ENCODE results near the gene MRPS18B.

Gene MRPS18B

GRCh38 chr6:30603961-30604360, 13.7 kb upstream of the MRPS18B start:
- DNase-seq (ENCODE audit: low read depth) = no peak

GRCh38 chr6:30610065-30610464, 7.6 kb upstream of the MRPS18B start:
- no peak for DNase-seq (ENCODE audit: low read depth)

DNA sequence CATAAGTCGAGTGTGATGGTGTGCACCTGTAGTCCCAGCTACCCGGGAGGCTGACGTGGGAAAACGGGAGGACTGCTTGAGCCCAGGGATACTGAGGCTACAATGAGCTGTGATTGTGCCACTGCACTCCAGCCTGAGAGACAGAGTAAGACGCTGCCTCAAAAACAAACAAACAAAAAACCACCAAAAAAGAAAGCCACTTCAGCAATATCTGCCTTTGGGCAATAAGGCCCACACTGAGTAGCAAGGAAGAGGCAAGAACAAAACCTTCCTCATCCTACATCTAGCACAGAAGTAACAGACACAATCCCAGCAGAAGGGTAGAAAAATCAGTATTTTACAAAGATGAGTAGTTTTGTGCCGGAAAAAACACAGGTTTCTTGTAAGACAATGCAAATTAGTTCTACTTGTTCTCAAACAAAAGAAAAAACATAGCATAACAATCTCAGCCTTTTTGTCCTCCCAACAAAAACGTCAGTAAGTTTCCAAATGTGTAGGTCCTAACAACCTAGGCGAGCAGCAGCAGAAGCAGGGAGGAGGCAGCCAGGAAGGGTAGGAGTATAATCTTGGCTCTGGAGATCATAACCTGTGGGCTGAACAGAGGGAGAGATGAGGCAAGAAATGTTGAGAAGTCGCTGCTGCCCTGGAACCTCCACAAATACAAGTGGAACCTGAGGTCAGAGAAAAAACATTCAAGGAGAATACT, 6.3 kb upstream of the MRPS18B start:
- DNase-seq (ENCODE audit: low read depth) = no peak

- no peak for DNase-seq (ENCODE audit: low read depth)
Measured at GRCh38 chr6:30611856-30612194, 5.8 kb upstream of the MRPS18B start.

DNA sequence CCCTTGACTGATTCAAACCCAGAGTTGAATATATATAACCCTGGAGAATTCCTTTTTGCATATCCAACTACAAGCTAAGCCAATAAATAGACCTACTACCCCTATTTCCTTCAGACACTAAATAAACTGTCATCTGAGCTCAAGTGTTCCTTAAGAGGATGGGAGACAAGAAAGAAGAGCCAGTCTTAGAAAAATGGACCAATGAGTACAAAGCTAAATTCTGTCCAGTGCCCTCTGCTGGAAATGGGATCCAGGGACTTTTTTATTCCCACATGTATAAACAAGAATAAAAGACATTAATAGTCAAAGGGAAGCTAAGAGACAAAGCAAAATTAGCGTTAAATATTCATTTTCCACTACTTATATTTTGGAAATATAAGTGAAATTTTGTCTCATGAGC, 5.4 kb upstream of the MRPS18B start:
- no peak for DNase-seq (ENCODE audit: low read depth)

GRCh38 chr6:30612687-30613248, 4.9 kb upstream of the MRPS18B start:
- no peak for DNase-seq (ENCODE audit: low read depth)

- DNase-seq (ENCODE audit: low read depth) = no peak
Measured at GRCh38 chr6:30613251-30614043, 4.2 kb upstream of the MRPS18B start.

DNA sequence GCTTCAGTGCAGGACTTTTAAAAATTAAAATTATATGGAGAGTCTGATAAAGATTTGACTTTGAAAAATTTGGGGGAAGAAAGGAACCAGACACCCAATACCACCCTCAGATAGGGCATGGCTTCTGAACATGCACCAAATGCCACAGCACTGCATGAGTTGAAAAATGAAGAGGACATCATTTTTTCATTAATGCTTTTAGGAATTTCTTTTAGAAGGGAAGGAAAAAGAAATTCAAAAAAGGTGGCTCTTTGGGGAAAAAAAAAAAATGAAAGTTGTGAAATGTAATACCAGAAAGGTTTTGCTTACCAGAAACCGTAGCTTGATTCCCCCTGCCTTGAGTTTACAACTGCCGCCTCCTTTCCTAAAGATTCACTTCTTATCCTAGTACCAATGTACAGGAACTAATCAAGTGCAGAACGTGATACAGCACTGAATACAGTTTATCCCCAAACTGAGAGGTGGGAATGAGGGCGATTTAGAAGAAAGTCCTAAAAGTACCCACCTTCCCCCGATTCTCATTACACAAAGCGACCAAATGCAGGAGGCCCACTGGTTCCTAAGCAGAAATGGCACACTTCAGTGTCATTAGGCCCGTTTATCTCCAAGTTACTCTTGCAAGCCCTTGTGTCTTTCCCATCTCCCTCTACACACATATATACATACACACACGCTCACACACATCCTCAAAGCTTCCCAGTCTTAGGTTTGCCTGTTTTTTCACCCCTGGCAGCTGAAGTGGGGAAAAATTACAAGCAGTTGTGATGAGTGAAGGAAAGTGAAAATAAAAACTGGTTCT, 3.4 kb upstream of the MRPS18B start:
- no peak for DNase-seq (ENCODE audit: low read depth)

GRCh38 chr6:30614843-30615218, 2.8 kb upstream of the MRPS18B start:
- peak; percentile 71 for DNase-seq (ENCODE audit: low read depth)

DNA sequence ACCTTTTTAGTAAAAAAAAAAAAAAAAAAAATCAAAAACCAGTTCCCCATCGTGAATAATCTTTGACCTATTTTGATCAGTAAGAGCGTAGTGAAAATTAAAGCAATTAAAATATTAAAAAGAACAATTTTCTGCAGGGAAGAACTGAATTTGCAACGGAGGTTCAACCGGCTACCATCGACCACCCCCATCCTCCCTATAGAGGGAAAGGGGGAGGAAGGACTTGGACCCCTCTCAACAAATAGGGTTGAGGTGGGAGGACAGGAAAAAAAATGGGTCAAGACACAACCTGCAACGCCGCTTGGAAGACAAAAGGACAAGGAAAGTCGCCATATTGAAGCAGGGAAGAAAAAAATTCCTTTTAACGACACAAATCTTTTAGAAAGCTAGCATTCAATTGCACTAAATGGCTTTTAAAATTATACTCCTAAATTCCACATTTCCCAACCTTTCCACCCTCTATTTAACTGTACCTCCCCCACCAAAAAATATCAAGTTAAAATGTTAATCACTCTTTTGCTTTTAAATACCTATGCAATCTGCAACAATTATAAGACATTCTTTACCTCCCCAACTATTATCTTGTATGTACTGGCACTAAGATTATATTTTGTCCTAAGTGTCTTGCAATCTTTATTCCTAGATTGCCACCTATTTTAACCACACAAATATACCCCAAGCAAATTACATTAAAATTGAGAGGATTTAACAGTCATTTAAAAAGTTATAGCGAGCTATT, 2.3 kb upstream of the MRPS18B start:
- no peak for DNase-seq (ENCODE audit: low read depth)

- DNase-seq (ENCODE audit: low read depth) = no peak
Measured at GRCh38 chr6:30615958-30616810, 1.5 kb upstream of the MRPS18B start.

- DNase-seq (ENCODE audit: low read depth) = peak; percentile 93
Measured at GRCh38 chr6:30616811-30617564, 652 bp upstream of the MRPS18B start, which contains the start of gene PPP1R10. Gene PPP1R10, minus strand, starts transcription at chr6:30617243. Its CDS starts 7,299 bp downstream, at chr6:30609944.

- no peak for DNase-seq (ENCODE audit: low read depth)
Measured at GRCh38 chr6:30618270-30618797, 694 bp downstream of the MRPS18B start.

GRCh38 chr6:30619561-30619960, 1.9 kb downstream of the MRPS18B start:
- DNase-seq (ENCODE audit: low read depth) = no peak

GRCh38 chr6:30625511-30625910, 7.9 kb downstream of the MRPS18B start:
- no peak for DNase-seq (ENCODE audit: low read depth)

- peak; percentile 84 for DNase-seq (ENCODE audit: low read depth)
Measured at GRCh38 chr6:30626484-30627366, 9.1 kb downstream of the MRPS18B start, which contains the start of gene ATAT1. Gene ATAT1, plus strand, starts transcription at chr6:30626874.

DNA sequence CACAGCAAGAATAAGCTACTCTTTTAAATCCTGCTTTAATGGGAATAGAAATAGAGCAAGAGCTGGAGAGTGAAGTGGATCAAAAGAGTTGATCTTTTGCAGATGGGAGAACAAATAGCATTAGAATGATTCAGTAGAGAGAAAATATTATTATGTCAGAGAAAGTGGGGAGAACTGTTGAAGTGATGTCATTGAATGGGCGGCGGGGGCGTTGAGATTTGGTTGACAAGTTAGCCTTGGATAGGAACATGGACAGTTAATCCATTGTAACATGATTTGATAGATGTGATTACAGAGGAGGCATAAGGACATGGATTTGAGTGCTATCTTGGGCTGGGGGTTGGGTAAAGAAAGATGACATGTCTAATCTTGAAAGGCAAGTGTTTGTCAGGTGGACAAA, 18.2 kb downstream of the MRPS18B start:
- no peak for DNase-seq (ENCODE audit: low read depth)

GRCh38 chr6:30640481-30640880, 22.8 kb downstream of the MRPS18B start:
- DNase-seq (ENCODE audit: low read depth) = no peak

DNA sequence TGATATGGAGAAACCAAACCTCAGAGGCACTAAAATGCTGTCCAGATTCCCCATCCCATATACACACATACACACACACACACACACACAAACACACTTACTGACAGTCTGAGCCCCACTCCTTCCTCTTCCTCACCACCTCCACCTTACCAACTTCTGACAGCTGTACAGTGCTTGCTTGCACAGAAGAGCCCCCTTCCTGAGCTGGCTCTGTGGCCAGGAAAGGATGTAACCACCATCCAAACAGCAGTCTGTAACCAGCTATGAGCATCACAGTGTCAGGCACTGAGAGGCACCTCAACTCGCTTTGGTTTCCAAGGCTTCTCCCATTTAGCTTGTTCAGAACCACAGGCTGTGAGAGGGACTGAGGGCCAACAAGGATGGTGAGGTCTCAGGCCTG, 23.4 kb downstream of the MRPS18B start:
- no peak for DNase-seq (ENCODE audit: low read depth)

Data from stimulated activated CD8-positive, alpha-beta memory T cell treated with anti-CD3 and anti-CD28 coated beads, Interleukin-15, amount 100 ng/mL, for 1 hour (primary cell).